22Rv1 (cell line): ENCODE results near the gene WDR38.

Experiments
- CTCF ChIP-seq: fragments of 450-650 bp; IDR thresholded peaks from 2 replicates; pipeline ENCODE4 v1.5.1; 2017; ENCODE audit warnings: mild to moderate bottlenecking
- ZFX ChIP-seq: fragments of 450-650 bp; IDR thresholded peaks from 2 replicates; pipeline ENCODE4 v1.6.1; 2017; ENCODE audit warnings: antibody characterized with exemption, borderline replicate concordance

- TF ChIP-seq CTCF (peak; percentile 69), ZFX (no peak)
Observed at GRCh38 chr9:124840300-124840833, 12.9 kb upstream of the WDR38 start.
